Measurements from ENCODE around the gene SORBS1.

The SORBS1 gene

GRCh38 chr10:95480102-95480900, 80.9 kb downstream of the SORBS1 start:
- H3K36me3 ChIP-seq = no peaks in the 10 kb centered on the region
- H3K4me2 ChIP-seq = no peak overlapping the region
- H3K4me3 ChIP-seq = no peak overlapping the region
- H3K4me1 ChIP-seq = no peaks in the 10 kb centered on the region
- no peak for TF ChIP-seq Cebpa-rat (IDR thresholded peaks at IDR 0.05)
- H3K9me3 ChIP-seq = 0 out of 2 replicates have a peak, but pooled peaks cover 5% of the 10 kb centered on the region
- H3K27me3 ChIP-seq = no peaks in the 10 kb centered on the region
- H4K20me1 ChIP-seq = no peaks in the 10 kb centered on the region
- no peak overlapping the region for H3K27ac ChIP-seq
- no peak overlapping the region for H3K9ac ChIP-seq

GRCh38 chr10:95478935-95479334, 82.2 kb downstream of the SORBS1 start:
- Histone ChIP-seq H3K36me3 (no peaks in the 10 kb centered on the region), H3K4me1 (peaks cover 6% of the 10 kb centered on the region), H3K9ac (no peak overlapping the region), H3K9me3 (0 out of 2 replicates have a peak, but pooled peaks cover 5% of the 10 kb centered on the region), H3K4me3 (no peak overlapping the region), H3K27me3 (no peaks in the 10 kb centered on the region), H4K20me1 (no peaks in the 10 kb centered on the region), H3K27ac (no peak overlapping the region), H3K4me2 (no peak overlapping the region)
- no peak for TF ChIP-seq Cebpa-rat (IDR thresholded peaks at IDR 0.05)

- Histone ChIP-seq H4K20me1 (no peaks in the 10 kb centered on the region), H3K4me3 (no peak overlapping the region), H3K27me3 (no peaks in the 10 kb centered on the region), H3K27ac (no peak overlapping the region), H3K9me3 (0 out of 2 replicates have a peak, but pooled peaks cover 5% of the 10 kb centered on the region), H3K36me3 (no peaks in the 10 kb centered on the region), H3K4me1 (peaks cover 8% of the 10 kb centered on the region), H3K4me2 (no peak overlapping the region), H3K9ac (no peak overlapping the region)
- no peak for TF ChIP-seq Cebpa-rat (IDR thresholded peaks at IDR 0.05)
These were observed 83.0 kb downstream of the SORBS1 start for GRCh38 chr10:95478185-95478584.

GRCh38 chr10:95477175-95477520, 84.0 kb downstream of the SORBS1 start:
- TF ChIP-seq Cebpa-rat (IDR thresholded peaks at IDR 0.05) = no peak

GRCh38 chr10:95476469-95477174, 84.5 kb downstream of the SORBS1 start:
- H3K4me3 ChIP-seq = no peak overlapping the region
- no peak overlapping the region for H3K9ac ChIP-seq
- no peak overlapping the region for H3K4me2 ChIP-seq
- H4K20me1 ChIP-seq = no peaks in the 10 kb centered on the region
- H3K36me3 ChIP-seq = no peaks in the 10 kb centered on the region
- no peaks in the 10 kb centered on the region for H3K27me3 ChIP-seq
- H3K27ac ChIP-seq = no peak overlapping the region
- H3K9me3 ChIP-seq = no peaks in the 10 kb centered on the region
- no peak for TF ChIP-seq Cebpa-rat (IDR thresholded peaks at IDR 0.05)
- peaks cover 8% of the 10 kb centered on the region for H3K4me1 ChIP-seq

More at GRCh38 chr10:95477175-95477520, 84.0 kb downstream of the SORBS1 start:
- Histone ChIP-seq H3K4me2 (no peak overlapping the region), H3K9ac (no peak overlapping the region), H3K4me1 (peaks cover 8% of the 10 kb centered on the region), H3K27me3 (no peaks in the 10 kb centered on the region), H3K4me3 (no peak overlapping the region), H3K9me3 (no peaks in the 10 kb centered on the region), H3K36me3 (no peaks in the 10 kb centered on the region), H3K27ac (no peak overlapping the region), H4K20me1 (no peaks in the 10 kb centered on the region)

- no peak overlapping the region for H3K4me3 ChIP-seq
- TF ChIP-seq Cebpa-rat (IDR thresholded peaks at IDR 0.05) = no peak
- H3K9me3 ChIP-seq = no peaks in the 10 kb centered on the region
- H3K9ac ChIP-seq = no peak overlapping the region
- no peak overlapping the region for H3K27ac ChIP-seq
- no peaks in the 10 kb centered on the region for H3K36me3 ChIP-seq
- H3K27me3 ChIP-seq = no peaks in the 10 kb centered on the region
- H4K20me1 ChIP-seq = no peaks in the 10 kb centered on the region
- H3K4me2 ChIP-seq = no peak overlapping the region
- H3K4me1 ChIP-seq = peaks cover 8% of the 10 kb centered on the region
These were observed 85.2 kb downstream of the SORBS1 start for GRCh38 chr10:95475827-95476468.

- Histone ChIP-seq H3K9me3 (no peaks in the 10 kb centered on the region), H3K4me1 (peaks cover 8% of the 10 kb centered on the region), H3K9ac (no peak overlapping the region), H3K27ac (no peak overlapping the region), H4K20me1 (no peaks in the 10 kb centered on the region), H3K27me3 (no peaks in the 10 kb centered on the region), H3K36me3 (no peaks in the 10 kb centered on the region), H3K4me2 (no peak overlapping the region), H3K4me3 (no peak overlapping the region)
- no peak for TF ChIP-seq Cebpa-rat (IDR thresholded peaks at IDR 0.05)
These were observed 86.2 kb downstream of the SORBS1 start for GRCh38 chr10:95475003-95475383.

GRCh38 chr10:95474228-95475002, 86.8 kb downstream of the SORBS1 start:
- Histone ChIP-seq H3K27ac (no peak overlapping the region), H3K4me3 (no peak overlapping the region), H3K9ac (no peak overlapping the region), H3K36me3 (no peaks in the 10 kb centered on the region), H4K20me1 (no peaks in the 10 kb centered on the region), H3K4me2 (peak overlapping the region; percentile 30), H3K9me3 (no peaks in the 10 kb centered on the region), H3K27me3 (no peaks in the 10 kb centered on the region), H3K4me1 (peaks cover 8% of the 10 kb centered on the region)
- TF ChIP-seq Cebpa-rat (IDR thresholded peaks at IDR 0.05) = no peak

GRCh38 chr10:95472304-95473088, 88.7 kb downstream of the SORBS1 start:
- H3K27me3 ChIP-seq = no peaks in the 10 kb centered on the region
- H3K4me2 ChIP-seq = no peak overlapping the region
- peaks cover 15% of the 10 kb centered on the region for H3K4me1 ChIP-seq
- TF ChIP-seq Cebpa-rat (IDR thresholded peaks at IDR 0.05) = no peak
- no peak overlapping the region for H3K9ac ChIP-seq
- no peaks in the 10 kb centered on the region for H3K36me3 ChIP-seq
- no peaks in the 10 kb centered on the region for H3K9me3 ChIP-seq
- H3K4me3 ChIP-seq = no peak overlapping the region
- no peaks in the 10 kb centered on the region for H4K20me1 ChIP-seq
- no peak overlapping the region for H3K27ac ChIP-seq
